PC-3 (cell line): ENCODE data around the gene FOXO6. TPM values are rescaled to one million over a fixed set of nuclear protein-coding genes. Genes with fewer than 3 reads are reported as not detected.

Source experiments
- ATAC-seq: fragments of 200-7000 bp; cut with Tn5 transposase; 2 replicates; pipeline ENCODE4 v1.9.1; 2020; ENCODE audit warnings: mild to moderate bottlenecking, moderate library complexity
- BruUV-seq: library from RNA; stranded (reverse); fragments of 400-500 nt; replicated peaks from 2 replicates; lab custom pipeline; 2021; lab: Mats Ljungman, UMichigan
- CTCF ChIA-PET: fragments of 300-600 bp; sonication (Branson Sonifier 250); formaldehyde crosslinking; loops from one replicate; lab custom pipeline; 2022; ENCODE audit warnings: antibody characterized with exemption; lab: Charles Lee
- POLR2A ChIA-PET: fragments of 300-600 bp; sonication (Branson Sonifier 250); formaldehyde crosslinking; loops from one replicate; lab custom pipeline; 2022; ENCODE audit warnings: antibody characterized with exemption; ENCODE audit not compliant: unreplicated experiment; lab: Charles Lee
- DNase-seq: peaks from one replicate; pipeline ENCODE4 v3.0.0-alpha.2; 2015
- H2AFZ ChIP-seq: fragments of 300-600 bp; sonication (generic); 2 replicates; pipeline ENCODE4 v1.6.0; 2016; ENCODE audit warnings: antibody characterized with exemption, low read length
- H3F3A ChIP-seq: fragments of 300-600 bp; sonication (generic); one replicate; pipeline ENCODE4 v1.6.0; 2017; ENCODE audit warnings: antibody characterized with exemption, low read length, control low read depth, mild to moderate bottlenecking; ENCODE audit not compliant: unreplicated experiment
- H3K27ac ChIP-seq: fragments of 300-600 bp; sonication (generic); 2 replicates; pipeline ENCODE4 v1.5.1; 2016; ENCODE audit warnings: mild to moderate bottlenecking, low read length
- H3K27me3 ChIP-seq: fragments of 300-600 bp; sonication (generic); 2 replicates; pipeline ENCODE4 v1.6.1; 2016; ENCODE audit warnings: low read length, mixed read lengths
- H3K36me3 ChIP-seq: fragments of 300-600 bp; sonication (generic); 2 replicates; pipeline ENCODE4 v1.6.1; 2016; ENCODE audit warnings: low read depth, mixed run types, low read length, mixed read lengths
- H3K4me1 ChIP-seq: fragments of 300-600 bp; sonication (generic); 2 replicates; pipeline ENCODE4 v1.5.1; 2016; ENCODE audit warnings: low read length; ENCODE audit not compliant: insufficient read depth
- H3K4me2 ChIP-seq: fragments of 300-600 bp; sonication (generic); 2 replicates; pipeline ENCODE4 v1.6.0; 2016; ENCODE audit warnings: low read length
- H3K4me3 ChIP-seq: fragments of 300-600 bp; sonication (generic); 2 replicates; pipeline ENCODE4 v1.5.1; 2016; ENCODE audit warnings: mild to moderate bottlenecking, low read length, mixed read lengths
- H3K79me2 ChIP-seq: fragments of 300-600 bp; sonication (generic); 2 replicates; pipeline ENCODE4 v1.6.1; 2017; ENCODE audit warnings: low read length, mixed read lengths
- H3K9ac ChIP-seq: fragments of 300-600 bp; sonication (generic); 2 replicates; pipeline ENCODE4 v1.6.0; 2016; ENCODE audit warnings: mild to moderate bottlenecking, low read length
- H3K9me2 ChIP-seq: fragments of 300-600 bp; sonication (generic); replicated peaks from 2 replicates; pipeline ENCODE4 v1.6.1; 2016; ENCODE audit warnings: mixed run types, low read length, mixed read lengths
- H3K9me3 ChIP-seq: fragments of 300-600 bp; sonication (generic); 2 replicates; pipeline ENCODE4 v1.6.1; 2016; ENCODE audit warnings: low read length, mixed read lengths
- H4K20me1 ChIP-seq: fragments of 300-600 bp; sonication (generic); 2 replicates; pipeline ENCODE4 v1.6.1; 2016; ENCODE audit warnings: low read length, mixed read lengths
- EZH2 ChIP-seq: fragments of 300-600 bp; sonication (generic); IDR thresholded peaks from one replicate; pipeline ENCODE4 v1.6.1; 2017; ENCODE audit warnings: antibody characterized with exemption, mild to moderate bottlenecking, low read length; ENCODE audit not compliant: unreplicated experiment
- EZH2phosphoT487 ChIP-seq: fragments of 300-600 bp; sonication (generic); IDR thresholded peaks from 2 replicates; pipeline ENCODE4 v1.6.1; 2018; ENCODE audit warnings: mild to moderate bottlenecking, antibody characterized with exemption, low read length, borderline replicate concordance
- intact Hi-C: fragments of 100-400 bp; cut with micrococcal nuclease; formaldehyde crosslinking; loops from 2 replicates; pipeline ENCODE4 v1.9.0; 2023
- total RNA-seq: library from RNA; depleted of rRNA; stranded (reverse); fragments of >200 nt; gene quantifications from 2 replicates; pipeline ENCODE4 v1.2.3, GENCODE V29; 2014
- TF ChIP-seq, protein P1 (sequence below): fragments of 300-600 bp; sonication (generic); conservative IDR thresholded peaks from 2 replicates; pipeline ENCODE4 v1.5.1; 2017; ENCODE audit warnings: antibody characterized with exemption, low read depth, mild to moderate bottlenecking, low read length

Gene FOXO6
- total RNA-seq, 1 experiment from 2014 or later, result 1.2 TPM

DNA sequence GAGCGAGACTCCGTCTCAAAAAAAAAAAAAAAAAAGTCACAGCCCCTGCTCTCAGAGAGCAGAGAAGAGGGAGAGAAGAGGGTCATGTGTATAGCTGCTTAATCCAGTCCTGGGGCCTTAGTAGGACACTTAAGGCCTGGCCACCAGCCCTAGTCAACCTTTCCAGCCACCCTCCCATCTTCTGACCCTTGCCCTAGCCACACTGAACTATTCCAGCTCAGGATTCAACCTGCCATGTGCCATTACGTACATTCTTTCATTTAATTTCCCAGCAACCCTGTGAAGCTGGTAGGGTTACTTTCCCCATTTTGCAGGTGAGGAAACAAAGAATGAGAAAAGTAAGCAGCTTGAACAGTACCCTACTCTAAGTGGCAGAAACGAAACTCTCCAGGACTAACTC lies 9.0 kb downstream of the FOXO6 start:
- CTCF ChIA-PET, result no interaction called here
- peaks cover 6% of the 10 kb centered on the region; the same call in 1 of the 2 replicates for H3K27me3 ChIP-seq
- no peak overlapping the region for H2AFZ ChIP-seq
- no peak overlapping the region for H3K27ac ChIP-seq
- no peaks in the 10 kb centered on the region for H3K36me3 ChIP-seq
- no peak overlapping the region for H3K4me2 ChIP-seq
- BruUV-seq, result no TSS peak
- no peak for DNase-seq
- peaks cover 12% of the 10 kb centered on the region; the same call in 1 of the 2 replicates for H3K4me1 ChIP-seq
- no peaks in the 10 kb centered on the region for H3K9me3 ChIP-seq
- H4K20me1 ChIP-seq, result no peaks in the 10 kb centered on the region
- H3K4me3 ChIP-seq, result no peak overlapping the region
- no peak for ATAC-seq
- H3K9me2 ChIP-seq, result no peaks in the 10 kb centered on the region
- POLR2A ChIA-PET, result no interaction called here
- intact Hi-C loops, result no loop called here
- TF ChIP-seq, protein P1, sequence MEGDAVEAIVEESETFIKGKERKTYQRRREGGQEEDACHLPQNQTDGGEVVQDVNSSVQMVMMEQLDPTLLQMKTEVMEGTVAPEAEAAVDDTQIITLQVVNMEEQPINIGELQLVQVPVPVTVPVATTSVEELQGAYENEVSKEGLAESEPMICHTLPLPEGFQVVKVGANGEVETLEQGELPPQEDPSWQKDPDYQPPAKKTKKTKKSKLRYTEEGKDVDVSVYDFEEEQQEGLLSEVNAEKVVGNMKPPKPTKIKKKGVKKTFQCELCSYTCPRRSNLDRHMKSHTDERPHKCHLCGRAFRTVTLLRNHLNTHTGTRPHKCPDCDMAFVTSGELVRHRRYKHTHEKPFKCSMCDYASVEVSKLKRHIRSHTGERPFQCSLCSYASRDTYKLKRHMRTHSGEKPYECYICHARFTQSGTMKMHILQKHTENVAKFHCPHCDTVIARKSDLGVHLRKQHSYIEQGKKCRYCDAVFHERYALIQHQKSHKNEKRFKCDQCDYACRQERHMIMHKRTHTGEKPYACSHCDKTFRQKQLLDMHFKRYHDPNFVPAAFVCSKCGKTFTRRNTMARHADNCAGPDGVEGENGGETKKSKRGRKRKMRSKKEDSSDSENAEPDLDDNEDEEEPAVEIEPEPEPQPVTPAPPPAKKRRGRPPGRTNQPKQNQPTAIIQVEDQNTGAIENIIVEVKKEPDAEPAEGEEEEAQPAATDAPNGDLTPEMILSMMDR, result no peak
- TF ChIP-seq EZH2 (no peak), EZH2phosphoT487 (no peak)
- no peak overlapping the region for H3K9ac ChIP-seq
- H3K79me2 ChIP-seq, result no peaks in the 10 kb centered on the region
- H3F3A ChIP-seq, result no peaks in the 10 kb centered on the region

DNA sequence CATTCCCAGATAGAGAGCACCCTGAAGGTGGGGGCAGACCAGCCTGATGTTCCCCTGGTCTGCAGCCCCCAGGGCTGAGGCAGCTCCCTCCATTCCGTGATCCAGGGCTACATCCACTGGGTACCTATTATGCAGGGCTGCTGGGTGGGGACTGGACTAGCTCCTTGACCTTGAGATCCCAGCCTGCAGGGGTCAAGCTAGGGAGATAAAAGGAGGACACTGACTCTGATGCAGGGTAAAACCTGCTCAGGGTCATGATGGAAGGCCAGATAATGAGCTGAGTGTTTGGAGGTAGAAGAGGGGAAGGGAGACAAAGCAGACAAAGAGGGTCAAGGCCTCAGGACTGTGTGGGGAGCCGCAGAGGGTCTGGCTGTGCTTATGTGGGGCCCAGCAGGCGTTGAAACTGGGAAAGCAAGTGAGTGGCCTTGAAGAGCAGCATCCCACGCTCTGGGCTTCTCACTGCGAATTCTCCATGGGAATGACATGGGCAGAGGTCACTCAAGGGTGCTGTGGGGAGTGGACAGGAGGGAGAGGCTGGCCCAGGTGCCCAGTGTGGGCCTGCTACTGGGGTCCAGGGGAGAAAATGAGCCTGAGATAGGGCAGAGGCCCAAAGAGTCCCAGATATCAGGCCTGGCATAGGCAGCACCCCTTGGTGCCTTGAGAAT lies 9.7 kb downstream of the FOXO6 start:
- no peaks in the 10 kb centered on the region for H3K79me2 ChIP-seq
- H3K4me1 ChIP-seq, result peaks cover 12% of the 10 kb centered on the region; the same call in 1 of the 2 replicates
- TF ChIP-seq EZH2 (no peak), EZH2phosphoT487 (no peak)
- TF ChIP-seq, protein P1, result no peak
- H2AFZ ChIP-seq, result no peak overlapping the region
- ChIA-PET CTCF (no interaction called here), POLR2A (no interaction called here)
- intact Hi-C loops, result no loop called here
- ATAC-seq (no peak), DNase-seq (no peak)
- BruUV-seq, result no TSS peak
- no peaks in the 10 kb centered on the region for H3F3A ChIP-seq
- no peak overlapping the region for H3K9ac ChIP-seq
- peaks cover 6% of the 10 kb centered on the region; the same call in 1 of the 2 replicates for H3K27me3 ChIP-seq
- no peak overlapping the region for H3K4me2 ChIP-seq
- no peak overlapping the region for H3K4me3 ChIP-seq
- no peaks in the 10 kb centered on the region for H3K9me3 ChIP-seq
- no peak overlapping the region for H3K27ac ChIP-seq
- no peaks in the 10 kb centered on the region for H3K36me3 ChIP-seq
- no peaks in the 10 kb centered on the region for H4K20me1 ChIP-seq
- no peaks in the 10 kb centered on the region for H3K9me2 ChIP-seq
